B cell (primary cell): ENCODE measurements around the gene FHIT. TPM values are rescaled to one million over a fixed set of nuclear protein-coding genes. Genes with fewer than 3 reads are reported as not detected.

Experiments used
- ATAC-seq: fragments of 200-7000 bp; cut with Tn5 transposase; one replicate; pipeline ENCODE4 v1.10.0; 2021; ENCODE audit warnings: low read depth, mild to moderate bottlenecking, moderate number of reproducible peaks, moderate library complexity
- CTCF ChIA-PET: fragments of 350-600 bp; sonication (Branson Sonifier 250); formaldehyde crosslinking; loops from one replicate; lab custom pipeline; 2021; ENCODE audit warnings: antibody characterized with exemption, inconsistent platforms; lab: Charles Lee
- POLR2A ChIA-PET: fragments of 350-600 bp; sonication (Branson Sonifier 250); formaldehyde crosslinking; loops from one replicate; lab custom pipeline; 2021; ENCODE audit warnings: antibody characterized with exemption; lab: Charles Lee
- DNase-seq: peaks from one replicate; pipeline ENCODE4 v3.0.0; 2013
- H2AFZ ChIP-seq: 2 replicates; pipeline ENCODE4 v1.6.1; 2012; ENCODE audit warnings: mild to moderate bottlenecking, low read depth, low read length; ENCODE audit not compliant: insufficient read depth, poor library complexity, severe bottlenecking
- H3K27ac ChIP-seq, 2 donors: 1 replicate in 1 of 2; 2 replicates in 1 of 2; pipeline ENCODE4 v1.5.1; 2012 to 2013; ENCODE audit warnings: low read length in 2 of 2, mild to moderate bottlenecking in 2 of 2, moderate library complexity in 1 of 2
- H3K27me3 ChIP-seq, 4 experiments: fragments of 200-600 bp in 1 of 4; sonication (generic) in 1 of 4; replicated peaks in 1 of 4; 1 replicate in 2 of 4; 2 replicates in 2 of 4; pipeline versions ENCODE4 v1.6.1 to v1.7.0; 2013 to 2016; ENCODE audit warnings: low read length in 3 of 4, mild to moderate bottlenecking in 2 of 4, mixed read lengths in 1 of 4, moderate library complexity in 1 of 4; ENCODE audit not compliant: insufficient read depth in 4 of 4, control insufficient read depth in 3 of 4; ENCODE audit errors: control extremely low read depth in 1 of 4
- H3K36me3 ChIP-seq, 2 experiments: replicated peaks in 1 of 2; 1 replicate in 1 of 2; 2 replicates in 1 of 2; pipeline versions ENCODE4 v1.6.1 to v1.7.1; 2013; ENCODE audit warnings: low read length in 1 of 2; ENCODE audit not compliant: insufficient read depth in 2 of 2, control insufficient read depth in 1 of 2; ENCODE audit errors: control extremely low read depth in 1 of 2, extremely low read depth in 1 of 2
- H3K4me1 ChIP-seq, 2 donors: fragments of 200-600 bp in 1 of 2; sonication (generic) in 1 of 2; 1 replicate in 1 of 2; 2 replicates in 1 of 2; pipeline versions ENCODE4 v1.5.1 to v1.6.1; 2013 to 2017; ENCODE audit warnings: low read length in 2 of 2; ENCODE audit not compliant: control insufficient read depth in 2 of 2, insufficient read depth in 2 of 2
- H3K4me2 ChIP-seq: replicated peaks from 2 replicates; pipeline ENCODE3; 2012; ENCODE audit warnings: mild to moderate bottlenecking, low read depth, low read length; ENCODE audit not compliant: poor library complexity, severe bottlenecking
- H3K4me3 ChIP-seq, 5 experiments: fragments of 200-600 bp in 1 of 5; sonication (generic) in 1 of 5; 1 replicate in 3 of 5; 2 replicates in 2 of 5; pipeline versions ENCODE4 v1.5.1 to v1.7.0; 2011 to 2016; ENCODE audit warnings: low read length in 4 of 5, mild to moderate bottlenecking in 4 of 5, low read depth in 2 of 5, control low read depth in 1 of 5, moderate library complexity in 1 of 5; ENCODE audit not compliant: insufficient read depth in 1 of 5; ENCODE audit errors: control extremely low read depth in 1 of 5, extremely low read depth in 1 of 5
- H3K79me2 ChIP-seq: fragments of 200-600 bp; sonication (generic); one replicate; pipeline ENCODE4 v1.6.0; 2016; ENCODE audit warnings: low read length; ENCODE audit not compliant: control insufficient read depth, insufficient read depth
- H3K9ac ChIP-seq: fragments of 200-600 bp; sonication (generic); 2 replicates; pipeline ENCODE4 v1.6.1; 2017; ENCODE audit warnings: mild to moderate bottlenecking, low read length, moderate library complexity
- H3K9me3 ChIP-seq, 3 donors: one replicate each; pipeline versions ENCODE4 v1.6.1 to v1.7.1; 2013; ENCODE audit warnings: low read length in 2 of 3; ENCODE audit not compliant: control insufficient read depth in 2 of 3, insufficient read depth in 1 of 3; ENCODE audit errors: control extremely low read depth in 1 of 3
- H4K20me1 ChIP-seq: 2 replicates; pipeline ENCODE4 v1.6.0; 2012; ENCODE audit warnings: mild to moderate bottlenecking, low read length; ENCODE audit not compliant: insufficient read depth, control insufficient read depth, poor library complexity, severe bottlenecking
- H3K27ac Mint-ChIP-seq: one replicate; pipeline ENCODE4 v1.8.0; 2021; ENCODE audit warnings: mixed read lengths
- H3K27me3 Mint-ChIP-seq: one replicate; pipeline ENCODE4 v1.8.0; 2021; ENCODE audit warnings: mixed read lengths
- H3K4me1 Mint-ChIP-seq: one replicate; pipeline ENCODE4 v1.8.0; 2021; ENCODE audit warnings: mixed read lengths
- H3K4me3 Mint-ChIP-seq: one replicate; pipeline ENCODE4 v1.8.0; 2021; ENCODE audit warnings: mixed read lengths
- H3K9me3 Mint-ChIP-seq: one replicate; pipeline ENCODE4 v1.8.0; 2022; ENCODE audit warnings: mixed read lengths; ENCODE audit not compliant: insufficient read depth
- EZH2 ChIP-seq: IDR thresholded peaks from 2 replicates; pipeline ENCODE4 v1.6.1; 2012; ENCODE audit warnings: borderline replicate concordance, low read depth, mild to moderate bottlenecking, moderate library complexity, low read length; ENCODE audit not compliant: insufficient read depth, poor library complexity, severe bottlenecking
- WGBS: methylation state at CpG from one replicate; pipeline ENCODE4 v1.1.5; 2013; ENCODE audit warnings: missing lambda C conversion rate; ENCODE audit not compliant: insufficient coverage; 5-methylcytosine and 5-hydroxymethylcytosine counted together
- intact Hi-C: fragments of 100-400 bp; cut with micrococcal nuclease; formaldehyde crosslinking; loops from one replicate; pipeline ENCODE4 v1.10.0; 2022
- polyA plus RNA-seq: library from polyadenylated mRNA; depleted of rRNA; stranded (reverse); fragments of >200 nt; gene quantifications from 2 replicates; pipeline ENCODE4 v1.2.3, GENCODE V29; 2012
- total RNA-seq, 2 donors: library from RNA; stranded (reverse); fragments of 120-200 nt in 1 of 2; gene quantifications; 1 replicate in 1 of 2; 2 replicates in 1 of 2; pipeline versions ENCODE4 v1.2.3 to v1.2.4, GENCODE V29; 2013 to 2022
- TF ChIP-seq, protein P1 (sequence below): fragments of 200-600 bp; IDR thresholded peaks from one replicate; pipeline ENCODE4 v1.8.0; 2022; ENCODE audit warnings: antibody characterized with exemption, mild to moderate bottlenecking

The FHIT gene
- total and polyA plus RNA-seq, 2 donors (not counting 1 experiment from before 2014, with no cell fraction given), result 1.7 to 7.8 TPM

- Histone ChIP-seq H3K4me3 (no peak overlapping the region), H3K4me2 (no peak overlapping the region), H3K9me3 (no peaks in the 10 kb centered on the region), H3K79me2 (no peaks in the 10 kb centered on the region), H2AFZ (no peak overlapping the region), H3K4me1 (no peaks in the 10 kb centered on the region), H3K9ac (no peak overlapping the region), H3K36me3 (no peaks in the 10 kb centered on the region), H4K20me1 (no peaks in the 10 kb centered on the region), H3K27ac (no peak overlapping the region), H3K27me3 (no peaks in the 10 kb centered on the region)
- no peak overlapping the region for H3K27ac Mint-ChIP-seq
- no peaks in the 10 kb centered on the region for H3K9me3 Mint-ChIP-seq
- CTCF ChIA-PET, result no interaction called here
- POLR2A ChIA-PET, result no interaction called here
- no peak for ATAC-seq
- no peaks in the 10 kb centered on the region for H3K27me3 Mint-ChIP-seq
- DNase-seq, result no peak
- no peaks in the 10 kb centered on the region for H3K4me1 Mint-ChIP-seq
- intact Hi-C loops, result no loop called here
- TF ChIP-seq, protein P1, sequence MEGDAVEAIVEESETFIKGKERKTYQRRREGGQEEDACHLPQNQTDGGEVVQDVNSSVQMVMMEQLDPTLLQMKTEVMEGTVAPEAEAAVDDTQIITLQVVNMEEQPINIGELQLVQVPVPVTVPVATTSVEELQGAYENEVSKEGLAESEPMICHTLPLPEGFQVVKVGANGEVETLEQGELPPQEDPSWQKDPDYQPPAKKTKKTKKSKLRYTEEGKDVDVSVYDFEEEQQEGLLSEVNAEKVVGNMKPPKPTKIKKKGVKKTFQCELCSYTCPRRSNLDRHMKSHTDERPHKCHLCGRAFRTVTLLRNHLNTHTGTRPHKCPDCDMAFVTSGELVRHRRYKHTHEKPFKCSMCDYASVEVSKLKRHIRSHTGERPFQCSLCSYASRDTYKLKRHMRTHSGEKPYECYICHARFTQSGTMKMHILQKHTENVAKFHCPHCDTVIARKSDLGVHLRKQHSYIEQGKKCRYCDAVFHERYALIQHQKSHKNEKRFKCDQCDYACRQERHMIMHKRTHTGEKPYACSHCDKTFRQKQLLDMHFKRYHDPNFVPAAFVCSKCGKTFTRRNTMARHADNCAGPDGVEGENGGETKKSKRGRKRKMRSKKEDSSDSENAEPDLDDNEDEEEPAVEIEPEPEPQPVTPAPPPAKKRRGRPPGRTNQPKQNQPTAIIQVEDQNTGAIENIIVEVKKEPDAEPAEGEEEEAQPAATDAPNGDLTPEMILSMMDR, result no peak
- TF ChIP-seq EZH2, result no peak
- H3K4me3 Mint-ChIP-seq, result no peak overlapping the region
- no CpG with 5 or more reads among the region's 2 CpGs for WGBS
Observed at GRCh38 chr3:60268123-60268522, 983.1 kb downstream of the FHIT start.

- Histone ChIP-seq H3K27ac (no peak overlapping the region), H3K79me2 (no peaks in the 10 kb centered on the region), H3K4me3 (no peak overlapping the region), H3K27me3 (no peaks in the 10 kb centered on the region), H2AFZ (no peak overlapping the region), H3K9ac (no peak overlapping the region), H3K36me3 (no peaks in the 10 kb centered on the region), H4K20me1 (no peaks in the 10 kb centered on the region), H3K4me1 (no peaks in the 10 kb centered on the region), H3K9me3 (no peaks in the 10 kb centered on the region), H3K4me2 (no peak overlapping the region)
- DNase-seq, result no peak
- WGBS, result no CpG with 5 or more reads among the region's 2 CpGs
- POLR2A ChIA-PET, result no interaction called here
- no peak overlapping the region for H3K4me3 Mint-ChIP-seq
- H3K27ac Mint-ChIP-seq, result no peak overlapping the region
- TF ChIP-seq, protein P1, result no peak
- TF ChIP-seq EZH2, result no peak
- ATAC-seq, result no peak
- intact Hi-C loops, result no loop called here
- H3K27me3 Mint-ChIP-seq, result no peaks in the 10 kb centered on the region
- no peaks in the 10 kb centered on the region for H3K9me3 Mint-ChIP-seq
- H3K4me1 Mint-ChIP-seq, result no peaks in the 10 kb centered on the region
- CTCF ChIA-PET, result no interaction called here
Observed at GRCh38 chr3:60266444-60266843, 984.8 kb downstream of the FHIT start.
